HG02623 (cell line): Measurements from ENCODE around the gene RPL18.

Experiments used
- ATAC-seq: cut with Tn5 transposase; IDR thresholded peaks from one replicate; pipeline ENCODE4 v1.9.1; 2021; ENCODE audit warnings: moderate library complexity; ENCODE audit not compliant: unreplicated experiment

RPL18 gene

GRCh38 chr19:48614436-48615230 lies 4.3 kb downstream of the RPL18 start, which contains the start of gene FAM83E:
Gene FAM83E, minus strand, starts transcription at chr19:48615076. Its CDS starts 1,704 bp downstream, at chr19:48613372.
- ATAC-seq, result no peak

- ATAC-seq, result no peak
These were observed 5.0 kb downstream of the RPL18 start for GRCh38 chr19:48613852-48614435.

GRCh38 chr19:48613024-48613851 lies 5.7 kb downstream of the RPL18 start:
- no peak for ATAC-seq

- no peak for ATAC-seq
These were observed 7.1 kb downstream of the RPL18 start for GRCh38 chr19:48611872-48612271.

GRCh38 chr19:48609571-48610108 lies 9.3 kb downstream of the RPL18 start:
- ATAC-seq, result no peak

- no peak for ATAC-seq
These were observed 10.1 kb downstream of the RPL18 start for GRCh38 chr19:48608798-48609263.

- no peak for ATAC-seq
These were observed 11.6 kb downstream of the RPL18 start for GRCh38 chr19:48607359-48607755.

GRCh38 chr19:48606463-48607358 lies 12.3 kb downstream of the RPL18 start, which contains the start of gene SPACA4:
Gene SPACA4, plus strand, starts transcription at chr19:48606742. Its CDS starts 237 bp downstream, at chr19:48606979.
- ATAC-seq, result no peak

GRCh38 chr19:48603850-48604249 lies 15.1 kb downstream of the RPL18 start:
- no peak for ATAC-seq

GRCh38 chr19:48603449-48603848 lies 15.5 kb downstream of the RPL18 start:
- no peak for ATAC-seq

GRCh38 chr19:48603001-48603400 lies 16.0 kb downstream of the RPL18 start:
- ATAC-seq, result no peak

- no peak for ATAC-seq
These were observed 18.1 kb downstream of the RPL18 start for GRCh38 chr19:48600679-48601417.

- no peak for ATAC-seq
These were observed 19.8 kb downstream of the RPL18 start for GRCh38 chr19:48598996-48599700.

GRCh38 chr19:48596679-48597465 lies 22.1 kb downstream of the RPL18 start:
- ATAC-seq, result no peak

- no peak for ATAC-seq
These were observed 22.7 kb downstream of the RPL18 start for GRCh38 chr19:48596237-48596636.

GRCh38 chr19:48595833-48596232 lies 23.1 kb downstream of the RPL18 start:
- ATAC-seq, result no peak

- no peak for ATAC-seq
These were observed 23.8 kb downstream of the RPL18 start for GRCh38 chr19:48595171-48595570.

- ATAC-seq, result no peak
These were observed 28.0 kb downstream of the RPL18 start for GRCh38 chr19:48591021-48591420.
